K562 (cell line): ENCODE measurements around the gene HAT1. TPM values are rescaled to one million over a fixed set of nuclear protein-coding genes. Genes with fewer than 3 reads are reported as not detected.

Experiments
- ARNT ChIP-seq, 2 experiments: fragments of 450-650 bp; IDR thresholded peaks; 2 replicates each; pipeline ENCODE4 v1.6.1; 2016; ENCODE audit warnings: mild to moderate bottlenecking in 1 of 2
- CREB3 ChIP-seq: fragments of 450-650 bp; conservative IDR thresholded peaks from 2 replicates; pipeline ENCODE4 v1.6.1; 2016; ENCODE audit warnings: missing genetic modification characterization, low read depth, mild to moderate bottlenecking, missing compliant biosample characterization, moderate library complexity
- EZH2 ChIP-seq: IDR thresholded peaks from 2 replicates; pipeline ENCODE4 v1.6.1; 2012; ENCODE audit warnings: low read depth, mild to moderate bottlenecking, inconsistent platforms, low read length, borderline replicate concordance
- FOXM1 ChIP-seq, 2 experiments: fragments of 450-650 bp in 1 of 2; sonication (generic) in 1 of 2; formaldehyde crosslinking in 1 of 2; IDR thresholded peaks; 2 replicates each; pipeline versions ENCODE4 v1.6.1 to v1.9.0; 2017 to 2022; ENCODE audit warnings: low read depth in 2 of 2, mild to moderate bottlenecking in 2 of 2, missing genetic modification reagents in 1 of 2, moderate library complexity in 1 of 2
- HNRNPL ChIP-seq: fragments of 200-400 bp; formaldehyde crosslinking; IDR thresholded peaks from 2 replicates; pipeline ENCODE4 v1.6.1; 2017; ENCODE audit warnings: low read depth, mild to moderate bottlenecking, low read length
- HNRNPLL ChIP-seq: fragments of 200-400 bp; formaldehyde crosslinking; IDR thresholded peaks from 2 replicates; pipeline ENCODE4 v1.6.1; 2017; ENCODE audit warnings: low read length, low read depth, mild to moderate bottlenecking; ENCODE audit not compliant: poor library complexity, severe bottlenecking
- MEIS2 ChIP-seq: fragments of 450-650 bp; IDR thresholded peaks from 2 replicates; pipeline ENCODE4 v1.6.1; 2014; ENCODE audit warnings: mild to moderate bottlenecking; ENCODE audit not compliant: partially characterized antibody
- NCOA6 ChIP-seq: fragments of 450-650 bp; IDR thresholded peaks from 2 replicates; pipeline ENCODE4 v1.6.1; 2017; ENCODE audit warnings: mild to moderate bottlenecking
- SMAD1 ChIP-seq: fragments of 150-350 bp; IDR thresholded peaks from 2 replicates; pipeline ENCODE4 v1.6.1; 2014; ENCODE audit warnings: low read length, low read depth; ENCODE audit not compliant: partially characterized antibody
- SP1 ChIP-seq: sonication (generic); formaldehyde crosslinking; IDR thresholded peaks from 2 replicates; pipeline ENCODE4 v1.8.1; 2022; ENCODE audit warnings: mild to moderate bottlenecking, missing genetic modification reagents
- TAF7 ChIP-seq: fragments of 450-650 bp; IDR thresholded peaks from 2 replicates; pipeline ENCODE4 v1.6.1; 2016; ENCODE audit warnings: missing genetic modification characterization, missing compliant biosample characterization
- TFE3 ChIP-seq: fragments of 450-650 bp; formaldehyde crosslinking; IDR thresholded peaks from 2 replicates; pipeline ENCODE4 v1.4.0; 2020; ENCODE audit warnings: mild to moderate bottlenecking, mixed read lengths
- TRIM25 ChIP-seq: fragments of 450-650 bp; IDR thresholded peaks from 2 replicates; pipeline ENCODE4 v1.7.0; 2016; ENCODE audit warnings: borderline replicate concordance
- ZBTB2 ChIP-seq: fragments of 450-650 bp; IDR thresholded peaks from 2 replicates; pipeline ENCODE4 v1.6.1; 2016; ENCODE audit warnings: antibody characterized with exemption
- ZC3H4 ChIP-seq: sonication (generic); formaldehyde crosslinking; IDR thresholded peaks from 2 replicates; pipeline ENCODE4 v1.9.0; 2021; ENCODE audit warnings: missing genetic modification reagents, borderline replicate concordance
- ZEB2 ChIP-seq: fragments of 450-650 bp; IDR thresholded peaks from 2 replicates; pipeline ENCODE4 v1.6.1; 2016
- ZNF165 ChIP-seq: fragments of 250-450 bp; sonication (Bioruptor Pico); IDR thresholded peaks from 2 replicates; pipeline ENCODE4 v1.4.0; 2020; ENCODE audit warnings: borderline replicate concordance
- ZNF282 ChIP-seq: sonication (generic); formaldehyde crosslinking; IDR thresholded peaks from 2 replicates; pipeline ENCODE4 v1.8.1; 2023; ENCODE audit warnings: missing genetic modification reagents
- polyA plus RNA-seq, 8 experiments: library from polyadenylated mRNA; depleted of rRNA in 4 of 8; stranded (reverse) in 5 of 8; unstranded in 3 of 8; fragments of >200 nt; fragmentation: Nextera tagmentation in 2 of 8; fragmentation: Illumina TruSeq in 1 of 8; extraction: Ambion mirVana in 2 of 8; extraction: Trizol in 1 of 8; gene quantifications; 2 replicates each; pipeline versions ENCODE4 v1.2.1 to v1.2.3, GENCODE V29; 2011 to 2014; ENCODE audit warnings: inconsistent platforms in 1 of 8, missing spikeins in 1 of 8
- total RNA-seq, 7 experiments: library from RNA; depleted of rRNA in 6 of 7; stranded (reverse); fragments of >200 nt in 6 of 7; fragmentation: Illumina TruSeq in 2 of 7; extraction: Trizol in 2 of 7; gene quantifications; 2 replicates each; pipeline versions ENCODE4 v1.2.1 to v1.2.3, GENCODE V29; 2011 to 2021; ENCODE audit warnings: low replicate concordance in 1 of 7
- TF ChIP-seq, protein P1 (sequence below): sonication (generic); formaldehyde crosslinking; IDR thresholded peaks from 2 replicates; pipeline ENCODE4 v1.4.0; 2020; ENCODE audit warnings: mild to moderate bottlenecking, missing genetic modification reagents

Gene HAT1
- total and polyA plus RNA-seq, 9 of the 15 experiments (the other 6 are each of a cell fraction or from before 2014, with no cell fraction given): 125 to 384 (median 244) TPM

DNA sequence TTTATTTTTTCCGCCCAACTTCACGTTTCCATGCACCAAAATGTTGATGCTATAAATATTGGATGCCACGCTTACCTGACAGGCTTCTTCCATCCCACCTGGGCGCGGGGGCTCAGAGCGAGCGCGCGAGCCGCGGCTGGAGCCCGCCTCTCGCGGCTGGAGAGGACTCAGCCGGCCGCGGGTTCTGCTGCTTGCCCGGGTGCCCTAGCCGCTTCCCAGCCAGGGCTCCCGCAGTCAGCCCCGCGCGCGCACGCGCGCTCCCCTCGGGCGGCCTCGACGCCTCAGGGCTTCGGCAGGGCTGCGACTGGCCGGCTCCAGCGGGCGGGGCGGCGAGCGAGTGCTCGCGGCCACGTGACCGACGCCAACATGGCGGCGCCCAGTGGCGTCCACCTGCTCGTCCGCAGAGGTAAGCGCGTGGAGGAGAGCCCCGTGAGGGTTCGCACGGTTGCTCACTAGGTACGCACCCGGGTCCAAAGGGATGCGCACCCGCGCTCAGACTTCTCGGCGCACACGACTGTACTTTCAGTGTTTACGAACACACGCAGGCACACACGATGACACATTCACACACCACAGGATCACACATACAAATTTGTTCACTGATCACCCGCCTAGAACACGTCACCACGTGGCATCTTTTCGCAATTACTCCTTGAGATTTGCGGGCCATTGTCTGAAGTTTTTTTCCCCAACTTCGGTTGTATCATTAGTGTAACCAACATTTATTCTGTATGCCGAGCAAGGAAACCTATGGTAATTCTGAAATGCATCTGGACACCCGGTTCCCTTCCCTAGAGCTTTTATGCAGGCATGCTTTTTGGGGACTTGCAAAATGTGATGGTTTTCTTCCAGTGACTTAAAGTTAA, 77.6 kb downstream of the HAT1 start, which contains the start of gene METAP1D (continued):
- TF ChIP-seq ZC3H4 (CRISPR knock-in tag) (peak; percentile 53; the same call in 1 of the 2 replicates), ZEB2 (peak; percentile 37), SP1 (CRISPR knock-in tag) (peak; percentile 92), ARNT (IDR thresholded peaks at IDR 0.05) (peak; percentile 64 to 66; a peak in 2 of 4 replicates), NCOA6 (0 out of 2 replicates have a peak, but pooled peaks have one; percentile 9), ZBTB2 (peak; percentile 73), FOXM1 (IDR thresholded peaks at IDR 0.05; ENCODE audit: low read depth) (peak; percentile 37; the same call in 1 of the 2 replicates), FOXM1 (CRISPR knock-in tag; IDR thresholded peaks at IDR 0.05; ENCODE audit: low read depth) (peak; percentile 99), HNRNPLL (peak; percentile 49), MEIS2 (peak; percentile 78), TAF7 (tag) (peak; percentile 81; the same call in 1 of the 2 replicates), EZH2 (no peak), SMAD1 (peak; percentile 34), CREB3 (tag) (no peak), TFE3 (CRISPR knock-in tag) (peak; percentile 97), ZNF282 (CRISPR knock-in tag) (peak; percentile 77; the same call in 1 of the 2 replicates), HNRNPL (peak; percentile 77; the same call in 1 of the 2 replicates), TRIM25 (peak; percentile 80; the same call in 1 of the 2 replicates), ZNF165 (CRISPR knock-in tag) (no peak)
- TF ChIP-seq, protein P1, sequence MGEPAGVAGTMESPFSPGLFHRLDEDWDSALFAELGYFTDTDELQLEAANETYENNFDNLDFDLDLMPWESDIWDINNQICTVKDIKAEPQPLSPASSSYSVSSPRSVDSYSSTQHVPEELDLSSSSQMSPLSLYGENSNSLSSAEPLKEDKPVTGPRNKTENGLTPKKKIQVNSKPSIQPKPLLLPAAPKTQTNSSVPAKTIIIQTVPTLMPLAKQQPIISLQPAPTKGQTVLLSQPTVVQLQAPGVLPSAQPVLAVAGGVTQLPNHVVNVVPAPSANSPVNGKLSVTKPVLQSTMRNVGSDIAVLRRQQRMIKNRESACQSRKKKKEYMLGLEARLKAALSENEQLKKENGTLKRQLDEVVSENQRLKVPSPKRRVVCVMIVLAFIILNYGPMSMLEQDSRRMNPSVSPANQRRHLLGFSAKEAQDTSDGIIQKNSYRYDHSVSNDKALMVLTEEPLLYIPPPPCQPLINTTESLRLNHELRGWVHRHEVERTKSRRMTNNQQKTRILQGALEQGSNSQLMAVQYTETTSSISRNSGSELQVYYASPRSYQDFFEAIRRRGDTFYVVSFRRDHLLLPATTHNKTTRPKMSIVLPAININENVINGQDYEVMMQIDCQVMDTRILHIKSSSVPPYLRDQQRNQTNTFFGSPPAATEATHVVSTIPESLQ (CRISPR knock-in tag): peak; percentile 97; the same call in 1 of the 2 replicates
